ENCODE data around the gene C2CD4C.
A peak's percentile ranks its signal among the peaks of the same experiment; 100 is the strongest.
"Not testable (repeated sequence)": the region's sequence is repeated elsewhere in the genome, so short reads cannot be mapped to it uniquely, and the experiment has no call there.

C2CD4C gene

DNA sequence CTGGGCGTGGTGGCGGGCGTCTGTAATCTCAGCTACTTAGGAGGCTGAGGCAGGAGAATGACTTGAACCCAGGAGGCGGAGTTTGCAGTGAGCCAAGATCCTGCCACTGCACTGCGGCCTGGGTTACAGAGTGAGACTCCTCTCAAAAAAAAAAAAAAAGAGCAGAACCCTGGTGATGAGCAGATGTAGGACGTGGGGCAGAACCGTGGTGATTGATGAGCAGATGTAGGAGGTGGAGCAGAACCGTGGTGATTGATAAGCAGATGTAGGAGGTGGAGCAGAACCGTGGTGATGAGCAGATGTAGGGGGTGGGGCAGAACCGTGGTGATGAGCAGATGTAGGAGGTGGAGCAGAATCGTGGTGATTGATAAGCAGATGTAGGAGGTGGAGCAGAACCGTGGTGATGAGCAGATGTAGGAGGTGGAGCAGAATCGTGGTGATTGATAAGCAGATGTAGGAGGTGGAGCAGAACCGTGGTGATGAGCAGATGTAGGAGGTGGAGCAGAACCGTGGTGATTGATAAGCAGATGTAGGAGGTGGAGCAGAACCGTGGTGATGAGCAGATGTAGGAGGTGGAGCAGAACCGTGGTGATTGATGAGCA is 28.2 kb downstream of the C2CD4C start:
- not testable (repeated sequence) for DNase-seq (ENCODE audit: low spot score)

- DNase-seq (ENCODE audit: low spot score): no peak
Measured at GRCh38 chr19:379796-380195, 29.2 kb downstream of the C2CD4C start.

DNA sequence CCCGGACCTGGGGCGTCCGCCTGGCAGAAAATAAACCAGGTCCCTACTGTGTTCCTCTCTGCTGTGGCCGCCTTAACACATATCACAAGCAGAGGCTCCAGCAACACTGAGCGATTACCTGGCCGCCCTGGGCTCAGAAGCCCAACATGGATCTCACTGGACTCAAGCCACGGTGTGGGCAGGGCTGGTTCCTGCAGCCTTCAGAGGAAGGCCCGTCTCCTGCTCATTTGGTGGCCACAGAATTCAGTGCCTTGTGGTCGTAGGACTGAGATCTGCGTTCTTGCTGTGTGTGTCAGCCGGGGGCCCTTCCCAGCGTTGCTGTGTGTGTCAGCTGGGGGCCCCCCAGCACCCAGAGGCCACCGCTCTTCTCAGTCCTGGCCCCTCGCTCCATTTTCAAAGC is 30.2 kb downstream of the C2CD4C start:
- DNase-seq (ENCODE audit: low spot score): no peak

- no peak for DNase-seq (ENCODE audit: low spot score)
Measured at GRCh38 chr19:377801-378581, 31.0 kb downstream of the C2CD4C start.

- DNase-seq (ENCODE audit: low spot score): no peak
Measured at GRCh38 chr19:376111-376470, 32.9 kb downstream of the C2CD4C start.

DNA sequence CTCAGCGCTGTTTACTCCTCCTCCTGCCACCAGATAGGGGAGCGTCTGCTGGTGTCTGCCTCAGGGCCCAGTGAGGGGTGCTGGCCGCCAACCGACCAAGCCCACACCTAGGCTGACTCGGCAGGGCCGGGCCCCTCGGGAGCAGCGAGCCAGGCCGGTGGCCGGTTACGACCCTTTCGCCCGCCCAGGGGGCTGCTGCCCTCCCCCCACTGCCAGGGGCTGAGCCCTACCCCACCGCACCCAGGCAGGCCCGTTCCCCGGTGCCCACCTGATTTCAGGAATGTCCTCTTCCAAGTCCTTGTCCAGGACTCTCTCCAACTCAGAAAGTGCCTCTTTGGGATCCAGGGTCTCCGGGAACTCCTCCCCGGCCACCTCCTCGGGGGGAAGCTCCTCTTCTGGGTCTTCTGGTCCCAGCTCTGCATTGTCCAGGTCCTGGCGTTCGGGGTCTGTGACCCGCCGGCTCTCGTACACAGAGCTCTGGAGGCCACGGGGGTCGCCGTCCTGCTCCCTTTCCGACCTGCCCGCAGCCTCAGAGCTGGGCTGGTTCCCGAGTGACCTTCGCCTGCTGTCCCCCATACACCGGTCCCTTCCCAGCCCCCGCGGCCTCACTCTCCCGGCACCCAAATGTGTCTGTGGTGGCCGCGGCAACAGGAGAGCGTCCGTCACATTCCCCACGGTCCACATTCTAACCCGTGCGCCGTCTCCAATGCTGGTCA is 33.4 kb downstream of the C2CD4C start:
- no peak for DNase-seq (ENCODE audit: low spot score)

GRCh38 chr19:374886-375235 is 34.1 kb downstream of the C2CD4C start:
- no peak for DNase-seq (ENCODE audit: low spot score)

- no peak for DNase-seq (ENCODE audit: low spot score)
Measured at GRCh38 chr19:374183-374885, 34.6 kb downstream of the C2CD4C start.

DNA sequence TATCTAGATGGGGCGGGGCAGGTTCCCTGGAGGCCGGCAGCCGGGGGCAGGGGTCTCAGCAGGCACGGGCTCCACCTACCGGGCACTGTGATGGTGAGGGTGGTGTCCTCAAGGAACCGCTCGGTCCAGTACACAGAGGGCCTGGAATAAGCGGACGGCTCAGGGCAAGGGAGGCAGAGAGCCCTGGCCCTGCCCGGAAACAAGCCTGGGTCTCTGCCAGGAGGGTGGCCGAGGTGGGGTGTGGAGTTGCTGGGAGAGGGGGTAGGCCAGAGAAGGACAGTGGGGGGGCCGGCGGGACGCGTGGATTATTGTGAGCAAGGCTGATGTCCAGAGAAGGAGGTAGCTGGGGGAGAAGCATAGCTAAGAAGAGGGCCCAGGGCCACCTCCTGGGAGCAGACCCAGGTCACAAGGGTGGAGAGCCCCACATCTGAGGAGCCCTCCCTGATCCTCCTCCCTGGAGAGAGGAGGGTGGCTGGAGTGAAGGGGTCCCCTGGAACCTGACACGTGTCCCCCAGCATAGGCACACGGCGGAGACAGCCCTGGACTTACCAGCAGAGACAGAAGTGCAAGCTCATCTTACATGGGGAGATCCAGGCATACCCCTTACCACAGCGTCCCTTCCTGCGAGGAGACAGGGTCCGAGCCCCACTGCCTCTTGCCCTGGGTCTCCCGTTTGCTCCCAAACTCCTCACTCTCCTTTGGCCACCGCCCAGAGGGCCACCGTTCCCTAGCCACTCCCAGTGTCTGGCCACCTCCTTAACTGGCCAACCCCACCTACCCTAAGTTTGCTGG is 35.4 kb downstream of the C2CD4C start:
- DNase-seq (ENCODE audit: low spot score): no peak

- DNase-seq (ENCODE audit: low spot score): peak; percentile 32
Measured at GRCh38 chr19:372306-372890, 36.5 kb downstream of the C2CD4C start.

DNA sequence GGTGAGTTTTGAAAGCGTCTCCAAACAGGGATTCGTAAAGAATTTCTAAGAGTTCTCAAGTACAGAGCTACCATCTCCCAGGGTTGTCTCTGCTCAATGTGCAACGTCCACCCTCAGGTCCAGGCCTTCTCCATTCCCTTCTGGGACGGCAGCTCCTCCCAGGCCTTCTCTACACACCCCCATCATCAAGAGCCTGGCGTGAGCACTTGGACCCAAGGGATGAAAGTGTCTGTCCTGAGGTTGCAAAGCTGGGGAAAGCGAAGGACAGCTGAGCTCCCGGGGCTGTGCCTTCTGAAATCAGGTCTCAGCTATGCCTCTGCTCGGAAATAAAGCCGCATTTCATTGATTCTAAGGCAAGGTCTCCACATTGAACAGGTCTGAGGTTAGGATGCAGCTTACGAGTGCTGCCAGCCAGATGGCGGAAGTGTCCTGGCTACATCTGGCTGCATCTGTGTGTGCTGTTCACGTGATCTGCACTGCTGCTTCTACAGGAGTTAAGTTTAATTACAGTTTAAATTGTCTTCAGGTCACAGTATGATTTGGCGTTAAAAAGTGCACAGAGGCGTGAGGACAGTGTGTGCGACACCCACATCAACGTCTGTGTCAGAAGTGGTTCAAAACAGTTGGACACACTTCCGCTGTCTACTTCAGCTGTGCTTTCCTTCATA is 37.3 kb downstream of the C2CD4C start:
- no peak for DNase-seq (ENCODE audit: low spot score)

DNA sequence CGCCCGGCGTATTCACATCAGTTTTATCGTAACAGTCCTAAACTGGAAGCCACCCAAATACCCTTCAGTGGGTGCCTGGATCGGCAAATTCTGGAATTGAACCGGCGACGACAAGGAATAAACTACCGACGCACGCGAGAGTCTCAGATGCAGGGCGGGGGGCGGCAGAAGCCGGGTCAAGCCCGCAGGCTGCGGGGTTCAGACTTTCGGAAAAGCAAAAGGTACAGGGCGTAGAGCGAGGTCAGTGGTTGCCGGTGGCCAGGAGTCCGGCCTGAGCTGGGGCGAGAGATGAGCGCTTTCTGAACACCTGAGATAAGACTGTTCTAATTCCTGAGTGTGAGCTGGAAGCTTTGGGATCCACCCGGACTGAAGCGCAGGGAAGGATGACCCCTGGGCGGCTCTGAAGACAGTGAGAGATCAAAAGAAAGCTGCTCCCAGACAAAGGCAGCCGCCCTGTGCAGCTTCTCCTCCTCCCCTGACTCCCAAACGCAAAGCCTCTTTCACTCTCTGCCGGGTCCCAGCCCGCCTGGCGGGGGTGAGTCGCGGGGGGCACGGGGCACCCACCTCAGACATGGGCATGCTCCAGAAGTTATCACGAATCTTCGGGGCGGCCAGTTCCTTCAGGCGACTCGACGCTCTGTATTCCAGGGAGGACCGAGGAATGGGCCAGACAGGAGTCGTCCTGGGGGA is 38.2 kb downstream of the C2CD4C start:
- no peak for DNase-seq (ENCODE audit: low spot score)

GRCh38 chr19:369876-370275 is 39.1 kb downstream of the C2CD4C start:
- DNase-seq (ENCODE audit: low spot score): no peak

GRCh38 chr19:369256-369655 is 39.7 kb downstream of the C2CD4C start:
- no peak for DNase-seq (ENCODE audit: low spot score)

GRCh38 chr19:368630-369024 is 40.3 kb downstream of the C2CD4C start:
- DNase-seq (ENCODE audit: low spot score): no peak

- no peak for DNase-seq (ENCODE audit: low spot score)
Measured at GRCh38 chr19:367963-368629, 40.9 kb downstream of the C2CD4C start.

GRCh38 chr19:367561-367960 is 41.4 kb downstream of the C2CD4C start:
- no peak for DNase-seq (ENCODE audit: low spot score)

GRCh38 chr19:366951-367350 is 42.0 kb downstream of the C2CD4C start:
- DNase-seq (ENCODE audit: low spot score): no peak

DNA sequence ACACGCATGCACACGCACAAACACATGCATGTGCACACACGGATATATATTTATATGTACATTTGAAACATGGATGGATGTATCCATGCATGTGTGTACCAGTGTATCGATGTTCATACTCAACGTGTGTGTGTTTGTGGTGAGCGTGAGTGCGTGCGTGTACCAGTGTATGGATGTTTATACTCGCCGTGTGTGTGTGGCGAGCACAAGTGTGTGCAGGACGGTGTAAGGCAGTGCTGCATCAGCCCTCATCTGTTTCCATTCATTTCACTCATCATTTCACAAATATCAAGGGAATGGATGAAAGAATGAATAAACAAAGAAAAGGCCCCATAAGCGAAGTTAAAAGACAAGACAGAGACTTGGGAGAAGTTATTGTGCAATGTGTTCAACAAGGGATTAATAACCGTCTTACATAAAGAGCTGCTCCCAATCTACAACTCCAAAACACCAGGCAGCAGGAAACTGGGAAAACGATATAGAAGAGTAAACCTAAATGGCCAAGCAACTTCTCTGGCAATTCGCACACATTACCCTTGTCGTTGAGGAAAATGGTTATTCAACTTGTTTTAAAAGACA is 42.7 kb downstream of the C2CD4C start:
- no peak for DNase-seq (ENCODE audit: low spot score)
